NCI-H2081 treated with DMSO at 0.1 percent for 48 hours (cell line): ENCODE data around the gene PLOD1.
"Not testable (repeated sequence)": the region's sequence is repeated elsewhere in the genome, so short reads cannot be mapped to it uniquely, and the experiment has no call there.

Experiments
- DNase-seq: peaks from one replicate; lab custom pipeline; 2025; lab: John Stamatoyannopoulos, UW

Gene PLOD1

DNA sequence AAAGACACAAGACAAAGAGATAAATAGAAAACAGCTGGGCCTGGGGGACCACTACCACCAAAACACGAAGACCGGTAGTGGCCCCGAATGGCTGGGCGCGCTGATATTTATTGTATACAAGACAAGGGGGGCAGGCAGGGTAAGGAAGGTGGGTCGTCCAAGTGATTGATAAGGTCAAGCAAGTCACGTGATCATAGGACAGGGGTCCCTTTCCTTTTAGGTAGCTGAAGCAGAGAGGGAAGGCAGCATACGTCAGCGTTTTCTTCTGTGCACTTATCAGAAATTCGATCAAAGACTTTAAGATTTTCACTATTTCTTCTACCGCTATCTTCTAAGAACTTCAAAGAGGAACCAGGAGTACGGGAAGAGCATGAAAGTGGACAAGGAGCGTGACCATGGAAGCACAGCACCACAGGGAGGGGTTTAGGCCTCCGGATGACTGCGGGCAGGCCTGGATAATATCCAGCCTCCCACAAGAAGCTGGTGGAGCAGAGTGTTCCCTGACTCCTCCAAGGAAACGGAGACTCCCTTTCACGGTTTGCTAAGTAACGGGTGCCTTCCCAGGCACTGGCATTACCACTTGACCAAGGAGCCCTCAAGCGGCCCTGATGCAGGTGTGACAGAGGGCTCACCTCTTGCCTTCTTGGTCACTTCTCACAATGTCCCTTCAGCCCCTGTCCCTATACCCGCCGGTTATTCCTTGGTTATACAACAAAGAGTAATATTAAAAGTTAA is 21.9 kb upstream of the PLOD1 start:
- DNase-seq: not testable (repeated sequence)

DNA sequence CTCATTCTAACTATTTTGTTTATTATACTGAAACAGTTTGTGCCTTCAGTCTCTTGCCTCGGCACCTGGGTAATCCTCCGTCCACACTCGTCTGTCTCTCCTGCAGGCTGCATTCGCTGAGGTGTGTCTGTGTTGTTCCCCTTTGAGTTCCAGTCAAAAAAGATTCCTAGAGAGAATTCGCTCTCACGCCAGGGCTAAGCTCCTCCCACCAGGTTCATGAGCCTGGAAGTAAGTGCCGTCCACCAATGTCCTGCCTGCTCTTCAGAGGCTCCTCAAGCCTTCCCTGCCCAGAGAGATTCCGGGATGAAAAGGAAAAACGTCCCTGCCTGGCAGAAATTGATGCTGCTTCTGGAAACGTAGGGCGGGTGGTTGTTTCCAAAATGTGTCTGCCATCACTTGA is 21.2 kb upstream of the PLOD1 start:
- DNase-seq: no peak

DNA sequence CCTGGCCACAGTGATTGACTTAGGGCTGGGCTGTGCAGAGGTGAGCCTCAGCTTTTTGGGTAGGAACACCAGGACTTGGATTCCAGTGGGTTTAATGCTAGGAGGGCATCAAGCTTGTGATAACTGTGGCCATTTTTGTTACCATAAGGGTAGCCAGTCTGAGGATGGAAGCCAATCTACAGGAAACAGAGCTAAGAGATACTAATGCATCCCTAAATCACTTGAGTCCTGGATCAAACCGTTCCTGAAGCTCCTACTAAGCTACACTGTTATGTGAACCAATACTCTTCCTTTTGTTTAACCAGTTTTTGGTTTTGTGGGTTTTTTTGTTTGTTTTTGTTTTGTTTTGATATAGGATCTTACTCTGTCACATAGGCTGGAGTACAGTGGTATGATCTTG is 20.5 kb upstream of the PLOD1 start:
- no peak for DNase-seq

DNA sequence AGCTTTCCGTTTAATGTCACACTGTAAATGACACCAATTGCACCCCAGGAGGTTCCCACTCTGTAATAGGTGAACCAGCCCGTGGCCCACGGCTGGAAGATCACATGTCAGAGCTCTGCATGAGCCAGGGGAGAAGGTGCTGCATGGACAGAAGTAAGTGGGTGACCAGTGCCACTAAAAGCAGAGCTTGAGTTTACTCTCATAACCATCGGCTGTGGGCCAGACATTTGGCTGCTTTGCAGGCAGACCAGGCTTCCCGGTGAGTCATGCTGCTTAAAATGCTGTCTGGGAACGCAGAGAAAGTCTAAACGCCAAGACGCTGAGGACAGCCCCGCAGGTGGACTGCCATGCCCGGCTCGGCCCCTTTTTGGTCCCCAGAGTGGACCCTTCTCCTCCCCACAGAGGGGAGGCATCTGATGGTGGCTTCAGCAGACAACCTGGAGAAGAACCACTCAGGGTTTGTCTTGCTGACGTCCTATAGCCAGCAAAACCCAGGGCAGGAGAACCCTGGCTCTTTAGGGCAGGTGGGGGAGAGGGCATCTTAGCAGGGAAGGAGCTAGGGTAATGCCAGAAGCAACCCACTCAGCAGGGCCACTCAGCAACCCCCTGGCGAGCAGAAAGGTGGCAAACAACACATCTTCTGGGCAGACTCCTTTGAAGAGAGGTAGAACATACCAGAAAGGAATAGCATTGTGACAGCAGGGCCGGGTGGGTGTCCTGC is 15.6 kb upstream of the PLOD1 start:
- DNase-seq: no peak

DNA sequence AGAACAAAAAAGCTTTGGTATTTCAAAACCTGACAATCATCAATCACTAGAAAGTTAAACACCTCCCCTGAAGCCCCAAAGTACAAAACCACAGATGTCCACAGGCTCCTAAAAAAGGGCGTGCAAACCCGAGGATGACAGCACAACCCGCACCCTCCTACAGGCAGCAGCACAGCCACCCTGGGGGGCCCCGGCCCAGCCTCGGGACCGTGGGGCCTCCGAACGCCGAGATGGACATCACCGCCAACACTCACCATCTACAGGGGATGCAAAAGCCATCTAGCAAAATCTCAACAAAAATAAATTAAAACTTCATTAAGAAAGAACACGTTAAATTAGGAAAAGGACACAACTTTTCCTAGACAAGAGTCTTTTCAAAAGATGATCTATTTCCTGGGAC is 14.9 kb upstream of the PLOD1 start:
- no peak for DNase-seq

DNA sequence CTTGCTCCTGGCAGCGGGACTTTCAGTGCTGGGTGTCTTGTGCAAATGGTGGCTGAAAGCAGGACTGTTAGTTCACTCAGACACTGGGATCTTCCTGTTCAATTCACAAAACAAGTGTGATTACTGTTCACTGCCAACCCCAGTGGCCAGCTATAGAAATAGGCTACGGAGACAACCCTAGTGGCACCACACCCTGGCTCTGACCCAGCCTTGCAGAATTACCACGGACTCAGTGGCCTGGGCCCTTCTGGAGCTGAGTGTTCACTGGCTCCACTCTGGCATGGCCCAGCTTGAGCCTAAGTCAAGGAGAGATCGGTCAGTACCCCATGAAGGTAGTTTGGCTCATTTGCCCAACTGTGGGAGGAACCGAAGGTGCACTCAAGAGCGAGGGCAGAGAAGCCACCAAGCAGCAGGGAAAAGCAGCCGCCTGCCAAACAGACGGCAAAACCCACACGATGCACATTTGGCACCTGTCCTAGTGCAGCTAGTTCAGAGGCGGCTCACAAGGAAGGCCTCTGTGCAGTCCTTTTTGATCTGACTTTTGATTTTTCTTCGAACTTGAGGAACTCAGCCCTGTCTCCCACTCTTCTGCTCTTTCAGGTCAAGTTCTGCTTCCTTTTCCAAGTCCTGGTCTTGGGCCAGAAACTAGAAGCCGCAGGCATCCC is 14.1 kb upstream of the PLOD1 start:
- no peak for DNase-seq

DNA sequence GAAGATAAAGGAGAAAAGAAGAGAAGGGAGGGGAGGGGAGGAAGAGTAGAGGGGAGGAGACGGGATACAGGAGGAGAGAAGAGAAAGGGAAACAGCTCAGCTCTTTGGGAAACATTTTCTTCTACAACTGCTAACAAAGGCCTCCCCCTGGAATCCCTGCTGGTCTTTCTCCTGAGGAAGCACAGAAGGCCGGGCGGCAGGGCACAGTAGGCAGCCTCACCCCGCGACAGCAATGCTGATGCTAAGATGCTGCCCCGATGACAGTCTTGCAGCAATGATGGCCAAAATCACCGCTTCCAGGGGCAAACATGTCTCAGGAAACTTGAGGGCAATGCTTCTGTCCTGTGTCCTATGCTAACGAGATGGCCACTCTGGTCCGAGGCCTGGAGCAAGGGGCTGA is 13.5 kb upstream of the PLOD1 start:
- no peak for DNase-seq

DNA sequence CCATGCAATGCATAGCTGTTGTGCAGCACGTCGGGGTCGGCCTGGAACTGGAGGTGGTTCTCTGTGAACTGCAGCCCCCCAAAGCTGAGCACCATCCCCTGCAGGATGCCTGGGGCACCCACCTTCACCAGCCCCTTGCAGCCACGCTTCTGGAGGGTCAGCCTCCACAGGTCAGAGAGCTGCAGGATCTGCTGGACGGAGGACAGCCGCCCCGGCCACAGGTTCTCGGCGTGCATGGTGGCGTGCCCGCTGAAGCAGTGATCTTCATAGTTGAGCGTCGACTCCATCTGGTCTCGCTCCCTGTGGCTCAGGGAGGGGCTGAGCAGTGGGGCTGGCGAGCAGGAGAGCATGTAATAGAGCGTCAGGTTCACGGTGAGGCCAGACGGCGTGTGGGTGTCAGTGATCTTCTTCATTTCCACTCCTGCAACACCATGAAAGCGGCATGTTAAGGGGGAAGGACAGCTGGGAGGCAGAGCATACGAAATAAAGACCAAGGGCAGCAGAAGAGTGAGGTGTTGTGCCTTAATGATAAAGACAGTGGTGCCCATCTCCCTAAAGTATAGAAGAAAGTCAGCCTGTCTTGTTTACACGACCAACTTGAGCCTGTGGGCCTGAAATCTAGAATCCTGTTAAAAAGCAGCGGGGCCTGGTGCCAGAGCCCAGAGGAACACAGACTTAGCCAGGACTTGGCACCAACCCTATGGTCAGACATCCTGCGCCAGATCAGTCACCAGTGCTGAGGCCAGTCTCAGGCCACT is 11.3 kb upstream of the PLOD1 start:
- DNase-seq: no peak

DNA sequence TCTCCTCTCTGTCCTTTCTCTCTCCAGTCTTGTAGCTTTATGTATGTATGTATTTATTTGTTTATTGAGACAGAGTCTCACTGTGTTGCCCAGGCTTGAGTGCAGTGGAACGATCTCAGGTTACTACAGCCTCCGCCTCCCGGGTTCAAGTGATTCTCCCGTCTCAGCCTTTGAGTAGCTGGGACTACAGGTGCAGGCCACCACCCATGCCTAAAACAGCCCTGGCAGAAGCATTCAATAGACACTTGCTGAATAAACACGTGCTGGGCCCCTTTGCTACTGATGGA is 10.7 kb upstream of the PLOD1 start:
- no peak for DNase-seq

DNA sequence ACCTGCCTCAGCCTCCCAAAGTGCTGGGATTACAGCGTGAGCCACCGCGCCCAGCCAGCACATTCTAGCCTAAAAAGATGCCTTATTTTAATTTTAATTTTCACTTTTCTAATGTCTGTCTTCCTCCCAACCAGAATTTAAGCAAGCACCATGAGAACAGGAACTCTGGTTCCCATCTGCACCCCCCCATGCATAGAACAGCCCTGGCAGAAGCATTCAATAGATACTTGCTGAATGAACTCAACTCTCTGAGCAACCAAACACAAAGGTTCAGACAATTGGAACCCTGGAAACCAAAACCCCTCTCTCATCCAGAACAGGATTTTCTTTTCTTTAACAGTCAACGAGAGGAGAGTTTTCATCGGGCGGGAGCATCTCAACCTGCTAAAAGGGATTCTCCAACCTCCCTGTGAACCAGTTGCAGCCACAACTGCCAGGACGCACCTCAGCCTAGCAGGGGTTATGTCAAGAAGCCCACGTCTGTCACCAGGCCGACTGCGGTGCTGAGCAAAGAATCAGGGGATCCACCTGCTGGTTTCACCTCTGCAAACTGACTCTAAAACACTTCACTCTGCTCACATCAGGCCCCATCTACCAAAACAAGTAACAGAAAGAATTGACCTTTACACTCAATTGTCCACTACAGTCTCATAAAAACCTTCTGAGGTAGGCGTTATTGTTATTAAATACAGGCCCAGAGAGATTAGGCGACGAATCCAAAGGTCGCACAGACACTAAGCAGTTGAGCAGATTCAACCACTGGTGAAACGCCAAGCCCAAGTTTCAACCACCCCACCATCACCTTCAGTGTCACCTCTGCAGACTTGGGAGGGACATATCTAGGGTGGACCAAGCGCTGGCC is 10.0 kb upstream of the PLOD1 start:
- DNase-seq: no peak

DNA sequence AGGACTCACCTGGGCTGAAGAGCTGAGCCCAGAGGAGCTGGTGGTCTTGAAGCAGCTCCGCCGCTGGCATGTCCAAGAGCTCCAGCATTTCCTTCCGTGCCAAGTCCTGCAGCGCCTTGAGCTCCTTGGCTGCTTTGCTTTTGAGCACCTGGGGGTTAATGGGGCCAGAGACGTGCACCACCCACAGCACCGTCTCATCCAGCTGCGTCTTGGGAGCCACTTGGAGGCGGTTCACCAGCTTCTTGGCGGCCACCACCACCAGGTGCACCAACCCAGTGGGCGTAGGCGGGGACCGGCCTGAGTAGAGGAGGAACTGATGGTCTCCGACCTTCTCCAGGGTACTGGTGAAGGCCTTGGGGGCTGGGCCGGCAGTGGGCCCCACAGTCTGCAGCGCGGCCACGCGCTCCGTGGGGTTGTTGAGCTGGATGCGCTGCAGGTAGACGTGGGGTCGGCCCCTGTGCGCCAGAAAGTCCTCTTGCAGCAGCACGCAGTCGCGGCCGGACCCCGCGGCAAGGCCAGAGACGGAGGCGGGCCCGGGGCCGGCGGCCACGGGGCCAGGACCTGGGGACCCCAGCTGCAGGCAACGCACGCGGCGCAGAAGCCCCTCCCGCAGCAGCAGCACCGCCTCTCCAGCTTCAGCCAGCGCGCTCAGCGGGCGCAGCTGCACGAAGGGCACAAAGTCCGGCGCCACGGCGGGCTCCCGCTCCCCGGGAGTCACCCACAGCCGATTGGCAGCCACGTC is 9.2 kb upstream of the PLOD1 start:
- not testable (repeated sequence) for DNase-seq

DNA sequence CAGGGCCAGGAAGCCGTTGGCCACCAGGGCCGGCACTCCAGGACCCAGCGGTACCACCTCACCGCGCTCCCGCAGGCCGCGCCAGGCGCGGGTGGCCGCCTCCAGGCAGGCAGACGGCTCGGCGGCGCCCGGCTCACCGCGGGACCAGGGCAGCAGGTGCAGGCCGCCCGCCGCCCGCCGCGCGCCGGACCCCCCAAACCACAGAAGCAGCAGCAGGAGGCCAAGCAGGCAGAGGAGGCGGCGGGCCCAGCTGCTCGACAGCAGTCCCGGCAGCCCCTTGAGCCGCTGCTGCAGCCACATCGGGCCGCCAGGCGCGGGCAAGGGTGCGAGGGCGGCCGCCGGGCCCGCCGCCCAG is 8.6 kb upstream of the PLOD1 start:
- no peak for DNase-seq

DNA sequence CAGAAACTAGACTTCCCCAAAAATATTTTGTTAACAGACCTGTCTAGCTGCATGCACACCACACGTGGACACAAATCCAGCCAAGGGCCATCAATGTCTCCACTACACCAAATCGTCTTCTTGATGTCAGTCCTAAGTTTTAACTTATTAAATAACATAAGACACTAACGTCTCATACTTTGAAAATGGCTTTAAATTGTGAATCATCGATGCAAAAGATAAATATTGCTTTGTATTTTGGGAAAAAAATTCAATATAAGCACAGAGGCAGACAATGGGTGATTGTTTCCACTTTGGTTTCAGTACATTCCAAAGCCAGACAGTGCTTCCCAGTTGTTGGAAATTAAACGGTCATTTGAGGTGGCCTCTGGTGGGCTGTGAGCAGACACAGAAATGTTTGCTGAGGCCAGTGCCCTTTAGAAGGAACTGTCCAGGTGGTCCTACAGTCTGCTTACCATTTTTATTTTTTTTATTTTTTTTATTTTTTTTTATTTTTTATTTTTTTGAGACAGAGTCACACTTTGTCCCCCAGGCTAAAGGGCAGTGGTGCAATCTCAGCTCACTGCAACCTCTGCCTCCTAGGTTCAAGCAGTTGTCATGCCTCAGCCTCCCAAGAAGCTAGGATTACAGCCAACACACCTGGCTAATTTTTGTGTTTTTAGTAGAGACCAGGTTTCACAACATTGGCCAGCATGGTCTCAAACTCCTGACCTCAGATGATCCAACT is 6.5 kb upstream of the PLOD1 start:
- DNase-seq: no peak

DNA sequence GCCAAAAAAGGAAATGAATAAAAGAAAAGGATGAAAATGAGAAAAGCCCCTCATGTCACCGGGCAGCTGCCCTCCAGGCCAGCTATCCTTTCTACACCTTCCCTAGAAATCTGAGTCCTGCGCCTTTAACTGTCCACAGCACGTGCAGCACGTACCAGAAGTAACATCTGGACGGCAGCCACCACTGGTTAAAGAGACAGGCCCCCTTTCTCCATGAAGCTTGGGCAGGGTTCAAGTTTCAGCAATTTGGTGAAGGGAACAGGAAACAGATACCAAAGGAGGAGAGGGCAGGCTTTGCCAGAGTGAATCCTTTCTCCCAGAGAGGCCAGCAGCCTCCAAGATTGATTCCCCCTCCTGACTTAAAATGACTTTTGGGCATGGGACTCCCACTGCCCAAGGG is 4.7 kb upstream of the PLOD1 start:
- DNase-seq: no peak

DNA sequence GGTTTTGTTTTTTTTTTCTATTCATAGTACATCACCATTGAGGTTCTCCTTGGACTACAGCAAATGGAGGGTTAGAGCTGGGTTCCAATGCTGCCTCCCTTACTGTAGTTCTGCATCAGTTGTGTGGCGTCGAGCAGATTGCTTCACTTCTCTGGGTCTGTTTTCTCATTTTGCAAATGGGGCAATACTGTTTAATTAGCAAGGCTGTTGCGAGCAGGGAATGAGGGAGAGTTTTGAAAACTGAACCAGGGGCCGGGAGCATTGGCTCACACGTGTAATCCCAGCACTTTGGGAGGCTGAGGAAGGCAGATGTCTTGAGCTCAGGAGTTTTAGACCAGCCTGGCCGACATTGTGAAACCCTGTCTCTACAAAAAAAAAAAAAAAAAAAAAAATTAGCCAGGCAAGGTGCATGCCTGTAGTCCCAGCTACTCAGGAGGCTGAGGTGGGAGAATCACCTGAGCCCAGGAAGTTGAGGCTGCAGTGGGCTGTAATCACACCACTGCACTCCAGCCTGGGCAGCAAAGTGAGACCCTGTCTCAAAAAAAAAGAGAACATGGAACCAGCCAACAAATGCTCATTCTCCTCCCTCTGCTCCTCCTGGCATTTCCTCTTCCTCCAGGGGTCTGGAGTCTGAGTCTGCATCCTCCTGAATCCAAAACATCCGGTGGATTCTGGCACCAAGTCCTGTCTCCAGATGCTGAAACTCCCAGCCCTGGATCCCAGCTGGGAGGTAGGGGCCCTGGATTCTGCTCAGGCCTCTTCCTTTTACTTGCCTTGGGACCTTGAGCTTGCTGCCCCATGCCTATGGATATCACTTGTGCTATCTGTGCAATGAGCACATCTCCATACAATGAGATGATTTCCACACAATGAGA is 3.7 kb upstream of the PLOD1 start:
- no peak for DNase-seq

DNA sequence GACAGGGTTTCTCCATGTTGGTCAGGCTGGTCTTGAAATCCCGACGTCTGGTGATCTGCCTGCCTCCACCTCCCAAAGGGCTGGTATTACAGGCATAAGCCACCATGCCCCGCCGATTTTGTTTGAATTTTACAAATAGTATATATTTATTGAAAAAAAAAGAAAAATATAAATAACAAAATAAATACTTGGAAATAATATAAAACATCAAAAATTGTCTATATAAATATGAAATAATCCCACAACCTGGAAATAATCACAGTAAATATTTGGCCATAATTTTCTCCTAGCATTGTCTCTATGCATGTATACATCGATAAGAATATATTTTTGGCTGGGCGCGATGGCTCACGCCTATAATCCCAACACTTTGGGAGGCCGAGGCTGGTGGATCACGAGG is 2.7 kb upstream of the PLOD1 start:
- no peak for DNase-seq

DNA sequence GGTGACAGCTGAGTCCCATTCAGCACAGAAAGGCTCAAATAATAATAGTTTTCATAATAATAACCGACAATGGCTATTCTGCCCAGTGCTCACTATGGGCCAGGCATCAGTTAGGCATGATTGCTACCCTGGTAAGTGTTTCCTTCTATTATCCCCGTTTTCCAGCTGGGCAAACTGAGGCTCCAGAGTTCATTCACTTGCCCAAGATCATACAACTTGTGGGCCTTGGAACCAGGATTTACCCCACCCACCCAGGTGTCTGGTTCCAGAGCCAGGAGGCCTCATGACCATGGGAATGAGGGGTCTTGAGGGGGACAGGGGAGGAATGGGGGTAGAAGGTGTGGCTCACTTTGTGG is 518 bp downstream of the PLOD1 start:
- no peak for DNase-seq

DNA sequence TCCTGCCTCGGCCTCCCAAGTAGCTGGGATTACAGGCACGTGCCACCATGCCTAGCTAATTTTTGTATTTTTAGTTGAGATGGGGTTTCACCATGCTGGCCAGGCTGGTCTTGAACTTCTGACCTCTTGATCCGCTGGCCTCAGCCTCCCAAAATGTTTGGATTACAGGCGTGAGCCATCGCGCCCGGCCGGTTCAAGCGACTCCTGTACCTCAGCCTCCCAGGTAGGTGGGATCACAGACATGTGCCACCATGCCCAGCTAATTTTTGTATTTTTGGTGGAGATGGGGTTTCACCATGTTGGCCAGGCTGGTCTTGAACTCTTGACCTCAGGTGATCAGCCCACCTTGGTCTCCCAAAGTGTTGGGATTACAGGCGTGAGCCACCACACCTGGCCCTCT is 1.2 kb downstream of the PLOD1 start:
- DNase-seq: not testable (repeated sequence)

DNA sequence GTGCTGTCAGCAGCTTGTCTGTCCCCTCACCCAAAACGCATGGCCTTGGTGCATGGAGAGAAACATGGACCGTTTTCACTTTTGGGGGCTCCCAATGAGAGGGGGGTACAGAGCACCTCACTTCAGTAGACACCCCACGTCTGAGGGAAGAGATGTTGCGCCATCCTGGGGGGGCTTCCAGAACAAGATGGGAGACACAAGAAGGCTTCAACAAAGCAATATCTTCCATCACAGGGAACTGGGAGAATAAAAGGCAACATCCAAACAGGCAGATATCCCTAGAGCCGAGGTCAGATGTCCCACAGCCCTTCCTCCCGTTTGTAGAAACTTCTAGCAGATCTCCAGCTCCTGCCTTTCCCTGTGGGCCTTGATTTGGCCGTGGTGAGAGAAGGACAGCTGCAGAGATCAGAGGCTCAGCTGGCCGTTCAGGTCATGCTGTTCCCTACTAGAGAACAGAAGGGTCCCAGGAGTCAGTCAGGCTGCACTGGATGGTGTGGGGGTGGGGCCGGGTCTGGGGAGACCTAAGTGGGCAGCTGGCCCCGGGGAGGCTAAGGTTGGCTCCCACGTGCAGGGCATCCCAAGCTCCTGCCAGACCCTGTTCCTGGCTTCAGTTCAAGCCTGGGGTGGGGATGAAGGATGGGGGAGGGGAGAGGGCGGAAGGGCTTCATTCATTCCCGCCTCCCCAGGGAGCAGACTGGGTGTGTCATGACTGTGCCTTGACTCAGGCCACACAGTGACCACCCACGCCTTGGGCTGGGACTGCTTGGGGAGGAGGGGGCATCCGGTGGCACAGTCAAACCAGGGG is 4.4 kb downstream of the PLOD1 start:
- DNase-seq: no peak
